CD4-positive, CD25-positive, alpha-beta regulatory T cell (primary cell): ENCODE measurements around the gene LYST. TPM values are rescaled to one million over a fixed set of nuclear protein-coding genes. Genes with fewer than 3 reads are reported as not detected.
A peak's percentile ranks its signal among the peaks of the same experiment; 100 is the strongest.

ENCODE experiments used
- ATAC-seq, 2 donors: fragments of 150-1000 bp; cut with Tn5 transposase; one replicate each; pipeline ENCODE4 v1.10.0; 2021; ENCODE audit warnings: low read depth in 2 of 2, moderate number of reproducible peaks in 2 of 2, moderate library complexity in 1 of 2
- DNase-seq, 3 donors: peaks; one replicate each; pipeline versions ENCODE4 v3.0.0 to v3.0.0-alpha.2; 2012 to 2022; ENCODE audit warnings: mixed read lengths in 1 of 3
- H3K27ac ChIP-seq: one replicate; pipeline ENCODE4 v1.7.0; 2013; ENCODE audit warnings: mild to moderate bottlenecking, low read length; ENCODE audit not compliant: insufficient read depth, poor library complexity, severe bottlenecking
- H3K27me3 ChIP-seq: one replicate; pipeline ENCODE4 v1.7.0; 2013; ENCODE audit warnings: low read length; ENCODE audit not compliant: control insufficient read depth, insufficient read depth
- H3K36me3 ChIP-seq: one replicate; pipeline ENCODE4 v1.7.0; 2013; ENCODE audit warnings: mild to moderate bottlenecking, low read length, moderate library complexity; ENCODE audit not compliant: control insufficient read depth, insufficient read depth
- H3K4me1 ChIP-seq: 2 replicates; pipeline ENCODE4 v1.7.0; 2013; ENCODE audit warnings: mild to moderate bottlenecking, low read length; ENCODE audit not compliant: insufficient read depth, control insufficient read depth, poor library complexity, severe bottlenecking
- H3K4me3 ChIP-seq: one replicate; pipeline ENCODE4 v1.7.0; 2013; ENCODE audit warnings: low read depth, mild to moderate bottlenecking, low read length, moderate library complexity
- H3K9me3 ChIP-seq, 2 experiments: 1 replicate in 1 of 2; 2 replicates in 1 of 2; pipeline ENCODE4 v1.7.0; 2013; ENCODE audit warnings: low read length in 2 of 2, mild to moderate bottlenecking in 1 of 2, moderate library complexity in 1 of 2; ENCODE audit not compliant: control insufficient read depth in 2 of 2
- H3K27ac Mint-ChIP-seq, 3 donors: one replicate each; pipeline ENCODE4 v1.8.0; 2020 to 2022; ENCODE audit warnings: mild to moderate bottlenecking in 3 of 3, mixed read lengths in 3 of 3, moderate library complexity in 2 of 3
- H3K27me3 Mint-ChIP-seq: one replicate; pipeline ENCODE4 v1.8.0; 2022; ENCODE audit warnings: mild to moderate bottlenecking, mixed read lengths
- H3K36me3 Mint-ChIP-seq: one replicate; pipeline ENCODE4 v1.8.0; 2020; ENCODE audit warnings: mixed read lengths
- H3K4me1 Mint-ChIP-seq, 4 donors: one replicate each; pipeline ENCODE4 v1.8.0; 2020 to 2022; ENCODE audit warnings: mixed read lengths in 4 of 4, mild to moderate bottlenecking in 1 of 4
- H3K4me3 Mint-ChIP-seq, 4 donors: one replicate each; pipeline ENCODE4 v1.8.0; 2020 to 2022; ENCODE audit warnings: mild to moderate bottlenecking in 4 of 4, mixed read lengths in 4 of 4, moderate library complexity in 3 of 4
- H3K9me3 Mint-ChIP-seq, 7 donors: one replicate each; pipeline ENCODE4 v1.8.0; 2020 to 2022; ENCODE audit warnings: mixed read lengths in 7 of 7, mild to moderate bottlenecking in 3 of 7, moderate library complexity in 2 of 7
- polyA plus RNA-seq, 4 donors: library from polyadenylated mRNA; unstranded; fragments of 300-500 nt; fragmentation: Illumina TruSeq; gene quantifications; one replicate each; pipeline ENCODE4 v1.2.3, GENCODE V29; 2021
- total RNA-seq: library from RNA; stranded (reverse); gene quantifications from one replicate; pipeline ENCODE4 v1.2.3, GENCODE V29; 2022

The LYST gene
- total and polyA plus RNA-seq, 5 donors from 2014 or later: 8.1 to 32.5 (median 9.6) TPM

GRCh38 chr1:235864469-235864868 lies 2.2 kb downstream of the LYST start:
- peaks cover 2% of the 10 kb centered on the region for H3K36me3 ChIP-seq
- no peaks in the 10 kb centered on the region for H3K9me3 ChIP-seq
- Mint-ChIP-seq H3K27me3 (no peaks in the 10 kb centered on the region), H3K4me1 (peaks cover 18 to 60% (median 44%) of the 10 kb centered on the region in 4 donors), H3K9me3 (no peaks in the 10 kb centered on the region), H3K27ac (peak overlapping the region in 2 of 3 donors; percentile 87 to 97), H3K36me3 (no peaks in the 10 kb centered on the region), H3K4me3 (peak overlapping the region; percentile 72 to 86 (median 84))
- DNase-seq (no peak), ATAC-seq (no peak)
- no peak overlapping the region for H3K27ac ChIP-seq
- H3K4me1 ChIP-seq: peaks cover 38% of the 10 kb centered on the region
- peak overlapping the region; percentile 97 for H3K4me3 ChIP-seq
- no peaks in the 10 kb centered on the region for H3K27me3 ChIP-seq

- peak overlapping the region; percentile 37 for H3K4me3 ChIP-seq
- Mint-ChIP-seq H3K27me3 (no peaks in the 10 kb centered on the region), H3K4me3 (peak overlapping the region; percentile 71 to 85 (median 77)), H3K4me1 (peaks cover 18 to 59% (median 44%) of the 10 kb centered on the region in 4 donors), H3K36me3 (no peaks in the 10 kb centered on the region), H3K27ac (peak overlapping the region in 2 of 3 donors; percentile 87 to 97), H3K9me3 (no peaks in the 10 kb centered on the region)
- H3K4me1 ChIP-seq: peaks cover 36% of the 10 kb centered on the region
- ATAC-seq (no peak), DNase-seq (no peak)
- peaks cover 2% of the 10 kb centered on the region for H3K36me3 ChIP-seq
- no peaks in the 10 kb centered on the region for H3K27me3 ChIP-seq
- no peaks in the 10 kb centered on the region for H3K9me3 ChIP-seq
- H3K27ac ChIP-seq: no peak overlapping the region
Measured at GRCh38 chr1:235863699-235864093, 3.0 kb downstream of the LYST start.

GRCh38 chr1:235861857-235862256 lies 4.8 kb downstream of the LYST start:
- peaks cover 0 to 2% (median 0%) of the 10 kb centered on the region in 7 donors for H3K9me3 Mint-ChIP-seq
- no peak for DNase-seq
- no peak overlapping the region for H3K27ac ChIP-seq
- H3K36me3 ChIP-seq: peaks cover 2% of the 10 kb centered on the region
- H3K4me1 Mint-ChIP-seq: peaks cover 10 to 52% (median 41%) of the 10 kb centered on the region in 4 donors
- no peak for ATAC-seq
- H3K9me3 ChIP-seq: no peaks in the 10 kb centered on the region
- peaks cover 4% of the 10 kb centered on the region for H3K36me3 Mint-ChIP-seq
- no peaks in the 10 kb centered on the region for H3K27me3 ChIP-seq
- H3K4me1 ChIP-seq: peaks cover 20% of the 10 kb centered on the region
- H3K27ac Mint-ChIP-seq: peak overlapping the region in 2 of 3 donors; percentile 39 to 78
- H3K4me3 ChIP-seq: no peak overlapping the region
- no peak overlapping the region for H3K4me3 Mint-ChIP-seq
- H3K27me3 Mint-ChIP-seq: no peaks in the 10 kb centered on the region

GRCh38 chr1:235860829-235861228 lies 5.9 kb downstream of the LYST start:
- ATAC-seq (no peak), DNase-seq (no peak)
- no peak overlapping the region for H3K27ac ChIP-seq
- H3K9me3 Mint-ChIP-seq: peaks cover 0 to 2% (median 0%) of the 10 kb centered on the region in 7 donors
- H3K36me3 ChIP-seq: peaks cover 2% of the 10 kb centered on the region
- no peaks in the 10 kb centered on the region for H3K27me3 Mint-ChIP-seq
- H3K27me3 ChIP-seq: no peaks in the 10 kb centered on the region
- no peak overlapping the region for H3K4me3 ChIP-seq
- no peaks in the 10 kb centered on the region for H3K9me3 ChIP-seq
- H3K4me3 Mint-ChIP-seq: no peak overlapping the region
- H3K27ac Mint-ChIP-seq: peak overlapping the region in 1 of 3 donors; percentile 58
- peaks cover 4% of the 10 kb centered on the region for H3K36me3 Mint-ChIP-seq
- peaks cover 10 to 53% (median 42%) of the 10 kb centered on the region in 4 donors for H3K4me1 Mint-ChIP-seq
- H3K4me1 ChIP-seq: peaks cover 17% of the 10 kb centered on the region

GRCh38 chr1:235859789-235860188 lies 6.9 kb downstream of the LYST start:
- DNase-seq (no peak), ATAC-seq (no peak)
- Histone ChIP-seq H3K4me3 (no peak overlapping the region), H3K27me3 (no peaks in the 10 kb centered on the region), H3K9me3 (no peaks in the 10 kb centered on the region), H3K27ac (no peak overlapping the region), H3K36me3 (peaks cover 2% of the 10 kb centered on the region), H3K4me1 (peaks cover 7% of the 10 kb centered on the region)
- no peak overlapping the region for H3K27ac Mint-ChIP-seq
- H3K9me3 Mint-ChIP-seq: peaks cover 0 to 2% (median 0%) of the 10 kb centered on the region in 7 donors
- peaks cover 4% of the 10 kb centered on the region for H3K36me3 Mint-ChIP-seq
- H3K27me3 Mint-ChIP-seq: no peaks in the 10 kb centered on the region
- no peak overlapping the region for H3K4me3 Mint-ChIP-seq
- peaks cover 8 to 49% (median 39%) of the 10 kb centered on the region in 4 donors for H3K4me1 Mint-ChIP-seq

GRCh38 chr1:235858766-235859165 lies 7.9 kb downstream of the LYST start:
- Histone ChIP-seq H3K27me3 (no peaks in the 10 kb centered on the region), H3K4me1 (no peaks in the 10 kb centered on the region), H3K36me3 (peaks cover 2% of the 10 kb centered on the region), H3K4me3 (no peak overlapping the region), H3K9me3 (no peaks in the 10 kb centered on the region), H3K27ac (no peak overlapping the region)
- ATAC-seq (no peak), DNase-seq (no peak)
- no peaks in the 10 kb centered on the region for H3K27me3 Mint-ChIP-seq
- H3K36me3 Mint-ChIP-seq: peaks cover 4% of the 10 kb centered on the region
- H3K9me3 Mint-ChIP-seq: peaks cover 0 to 2% (median 0%) of the 10 kb centered on the region in 7 donors
- H3K27ac Mint-ChIP-seq: no peak overlapping the region
- no peak overlapping the region for H3K4me3 Mint-ChIP-seq
- H3K4me1 Mint-ChIP-seq: peaks cover 15 to 48% (median 40%) of the 10 kb centered on the region in 4 donors

GRCh38 chr1:235857756-235858155 lies 8.9 kb downstream of the LYST start:
- Histone ChIP-seq H3K27me3 (no peaks in the 10 kb centered on the region), H3K4me3 (no peak overlapping the region), H3K27ac (no peak overlapping the region), H3K9me3 (no peaks in the 10 kb centered on the region), H3K36me3 (peaks cover 2% of the 10 kb centered on the region), H3K4me1 (no peaks in the 10 kb centered on the region)
- Mint-ChIP-seq H3K4me1 (peaks cover 16 to 41% (median 32%) of the 10 kb centered on the region in 4 donors), H3K36me3 (peaks cover 4% of the 10 kb centered on the region), H3K27ac (peak overlapping the region in 1 of 3 donors; percentile 18), H3K4me3 (no peak overlapping the region), H3K27me3 (no peaks in the 10 kb centered on the region), H3K9me3 (peaks cover 0 to 2% (median 0%) of the 10 kb centered on the region in 7 donors)
- no peak for ATAC-seq
- no peak for DNase-seq

GRCh38 chr1:235855811-235856429 lies 10.8 kb downstream of the LYST start:
- peaks cover 0 to 2% (median 0%) of the 10 kb centered on the region in 7 donors for H3K9me3 Mint-ChIP-seq
- Histone ChIP-seq H3K36me3 (no peaks in the 10 kb centered on the region), H3K27me3 (no peaks in the 10 kb centered on the region), H3K27ac (no peak overlapping the region), H3K9me3 (no peaks in the 10 kb centered on the region), H3K4me3 (no peak overlapping the region), H3K4me1 (no peaks in the 10 kb centered on the region)
- H3K4me1 Mint-ChIP-seq: peaks cover 19 to 41% (median 27%) of the 10 kb centered on the region in 4 donors
- H3K4me3 Mint-ChIP-seq: no peak overlapping the region
- no peaks in the 10 kb centered on the region for H3K27me3 Mint-ChIP-seq
- DNase-seq (no peak), ATAC-seq (no peak)
- peaks cover 4% of the 10 kb centered on the region for H3K36me3 Mint-ChIP-seq
- H3K27ac Mint-ChIP-seq: no peak overlapping the region
